ENCODE results near the gene NDUFA12.
"Not testable (repeated sequence)": the region's sequence is repeated elsewhere in the genome, so short reads cannot be mapped to it uniquely, and the experiment has no call there.

The NDUFA12 gene

DNA sequence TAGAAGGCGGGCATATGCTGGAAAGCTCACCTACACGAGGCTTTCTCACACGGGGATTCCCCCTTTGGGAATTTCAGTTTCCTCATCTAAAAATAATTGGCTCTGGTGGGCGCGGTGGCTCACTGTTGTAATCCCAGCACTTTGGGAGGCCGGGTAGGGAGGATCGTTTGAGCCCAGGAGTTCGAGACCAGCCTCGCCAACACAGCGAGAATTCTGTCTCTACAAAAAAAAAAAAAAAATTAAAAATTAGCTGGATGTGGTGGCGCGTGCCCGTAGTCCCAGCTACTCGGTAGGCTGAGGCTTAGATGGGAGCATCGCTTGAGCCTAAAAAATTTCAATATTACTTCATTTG lies 400 bp upstream of the NDUFA12 start:
- H3K9me3 ChIP-seq (ENCODE audit: control insufficient read depth in 2 of 2, low read length in 2 of 2): no peaks in the 10 kb centered on the region
- peak overlapping the region; percentile 90 to 95 for H3K9ac ChIP-seq (ENCODE audit: low read depth in 1 of 2, low read length in 2 of 2)
- peaks cover 3 to 8% of the 10 kb centered on the region in 2 donors for H3K4me1 ChIP-seq (ENCODE audit: control insufficient read depth in 2 of 2, insufficient read depth in 2 of 2, low read length in 2 of 2)
- no peaks in the 10 kb centered on the region for H3K27me3 ChIP-seq (ENCODE audit: control insufficient read depth in 2 of 2, insufficient read depth in 2 of 2, low read length in 2 of 2)
- peak overlapping the region; percentile 83 to 89 for H3K27ac ChIP-seq (ENCODE audit: low read depth in 2 of 2, low read length in 2 of 2)
- peak overlapping the region; percentile 88 to 94 for H3K4me3 ChIP-seq (ENCODE audit: low read length in 2 of 2)
- peaks cover 3 to 4% of the 10 kb centered on the region in 2 donors for H3K36me3 ChIP-seq (ENCODE audit: control insufficient read depth in 2 of 2, insufficient read depth in 2 of 2, low read length in 2 of 2)

DNA sequence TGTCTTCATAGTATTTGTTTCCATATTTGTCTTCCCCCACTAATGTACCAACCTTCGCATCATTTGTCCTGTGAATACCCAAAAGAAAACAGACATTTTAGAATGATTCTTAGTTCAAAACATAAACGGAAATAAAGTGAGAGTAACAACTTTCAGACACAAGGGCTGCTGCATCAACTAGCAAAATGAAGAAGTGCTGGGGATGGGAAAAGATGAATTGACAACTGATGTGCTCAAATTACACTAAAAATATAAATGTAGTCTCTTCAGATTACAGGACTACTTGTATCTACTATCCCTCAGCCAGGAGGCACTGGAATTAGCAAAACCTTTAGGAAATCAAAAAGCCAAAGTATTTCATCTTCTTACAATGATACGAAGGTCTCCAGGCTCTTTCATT lies 743 bp downstream of the NDUFA12 start:
- no peaks in the 10 kb centered on the region for H3K27me3 ChIP-seq (ENCODE audit: control insufficient read depth in 2 of 2, insufficient read depth in 2 of 2, low read length in 2 of 2)
- H3K9ac ChIP-seq (ENCODE audit: low read depth in 1 of 2, low read length in 2 of 2): peak overlapping the region; percentile 90 to 95
- H3K27ac ChIP-seq (ENCODE audit: low read depth in 2 of 2, low read length in 2 of 2): peak overlapping the region; percentile 83 to 89
- H3K9me3 ChIP-seq (ENCODE audit: control insufficient read depth in 2 of 2, low read length in 2 of 2): no peaks in the 10 kb centered on the region
- peak overlapping the region; percentile 88 to 94 for H3K4me3 ChIP-seq (ENCODE audit: low read length in 2 of 2)
- H3K4me1 ChIP-seq (ENCODE audit: control insufficient read depth in 2 of 2, insufficient read depth in 2 of 2, low read length in 2 of 2): peaks cover 3 to 8% of the 10 kb centered on the region in 2 donors
- H3K36me3 ChIP-seq (ENCODE audit: control insufficient read depth in 2 of 2, insufficient read depth in 2 of 2, low read length in 2 of 2): peaks cover 3 to 4% of the 10 kb centered on the region in 2 donors

DNA sequence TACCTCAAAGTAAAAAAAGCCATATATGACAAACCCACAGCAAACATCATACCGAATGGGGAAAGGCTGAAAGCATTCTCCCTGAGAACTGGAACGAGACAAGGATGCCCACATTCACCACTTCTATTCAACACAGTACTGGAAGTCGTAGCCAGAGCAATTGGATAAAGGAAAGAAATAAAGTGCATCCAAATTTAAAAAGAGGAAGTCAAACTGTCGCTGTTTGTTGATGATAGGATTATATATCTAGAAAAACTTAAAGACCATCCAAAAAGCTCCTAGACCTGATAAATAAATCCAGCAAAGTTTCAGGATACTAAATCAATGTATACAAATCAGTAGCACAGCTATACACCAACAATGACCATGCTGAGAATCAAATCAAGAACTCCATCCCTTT lies 5.2 kb downstream of the NDUFA12 start:
- H3K36me3 ChIP-seq (ENCODE audit: control insufficient read depth in 2 of 2, insufficient read depth in 2 of 2, low read length in 2 of 2): peaks cover 7 to 21% of the 10 kb centered on the region in 2 donors

DNA sequence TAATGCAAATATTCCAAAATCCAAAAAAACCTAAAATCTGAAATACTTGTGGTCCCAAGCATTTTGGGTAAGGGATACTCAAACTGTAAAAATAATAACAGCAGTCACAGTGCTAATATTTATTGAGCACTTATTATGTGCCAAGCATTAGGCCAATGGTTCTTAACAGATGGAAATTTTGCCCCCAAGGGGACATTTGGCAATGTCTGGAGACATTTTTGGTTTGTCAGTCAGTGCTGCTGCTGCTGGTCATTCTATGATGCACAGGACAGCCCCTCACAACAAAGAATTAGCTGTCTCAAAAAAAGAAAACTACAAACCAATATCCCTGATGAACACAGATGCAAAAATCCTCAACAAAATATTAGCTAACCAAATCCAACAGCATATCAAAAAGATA lies 5.8 kb downstream of the NDUFA12 start:
- H3K27ac ChIP-seq (ENCODE audit: low read depth in 2 of 2, low read length in 2 of 2): no peak overlapping the region
- H3K4me1 ChIP-seq (ENCODE audit: control insufficient read depth in 2 of 2, insufficient read depth in 2 of 2, low read length in 2 of 2): peaks cover 1 to 5% of the 10 kb centered on the region in 2 donors
- H3K4me3 ChIP-seq (ENCODE audit: low read length in 2 of 2): no peak overlapping the region
- H3K9me3 ChIP-seq (ENCODE audit: control insufficient read depth in 2 of 2, low read length in 2 of 2): no peaks in the 10 kb centered on the region
- no peak overlapping the region for H3K9ac ChIP-seq (ENCODE audit: low read depth in 1 of 2, low read length in 2 of 2)
- H3K27me3 ChIP-seq (ENCODE audit: control insufficient read depth in 2 of 2, insufficient read depth in 2 of 2, low read length in 2 of 2): no peaks in the 10 kb centered on the region
- H3K36me3 ChIP-seq (ENCODE audit: control insufficient read depth in 2 of 2, insufficient read depth in 2 of 2, low read length in 2 of 2): peaks cover 7 to 22% of the 10 kb centered on the region in 2 donors

More for the DNA sequence above, 5.2 kb downstream of the NDUFA12 start:
- Histone ChIP-seq H3K4me1 (ENCODE audit: control insufficient read depth in 2 of 2, insufficient read depth in 2 of 2, low read length in 2 of 2) (peaks cover 3 to 8% of the 10 kb centered on the region in 2 donors), H3K9ac (ENCODE audit: low read depth in 1 of 2, low read length in 2 of 2) (no peak overlapping the region), H3K27me3 (ENCODE audit: control insufficient read depth in 2 of 2, insufficient read depth in 2 of 2, low read length in 2 of 2) (no peaks in the 10 kb centered on the region), H3K4me3 (ENCODE audit: low read length in 2 of 2) (no peak overlapping the region), H3K27ac (ENCODE audit: low read depth in 2 of 2, low read length in 2 of 2) (no peak overlapping the region), H3K9me3 (ENCODE audit: control insufficient read depth in 2 of 2, low read length in 2 of 2) (no peaks in the 10 kb centered on the region)

DNA sequence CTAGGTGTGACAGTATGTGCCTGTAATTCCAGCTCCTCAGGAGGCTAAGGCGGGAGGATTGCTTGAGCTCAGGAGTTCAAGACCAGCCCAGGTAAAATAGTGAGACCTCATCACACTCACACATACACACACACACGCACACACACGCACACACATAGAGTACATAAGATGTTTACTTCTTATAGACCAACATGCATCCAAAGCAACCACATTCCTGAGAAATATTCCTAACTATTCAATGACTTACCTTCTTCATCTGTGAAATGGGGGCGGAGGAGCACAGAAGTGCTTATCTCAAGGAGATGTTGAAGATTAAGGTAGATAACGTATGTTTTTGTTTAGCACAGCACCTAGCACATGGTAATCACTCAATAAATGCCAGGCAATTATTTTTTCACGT lies 6.4 kb downstream of the NDUFA12 start:
- Histone ChIP-seq H3K4me3 (ENCODE audit: low read length in 2 of 2) (no peak overlapping the region), H3K27ac (ENCODE audit: low read depth in 2 of 2, low read length in 2 of 2) (no peak overlapping the region), H3K36me3 (ENCODE audit: control insufficient read depth in 2 of 2, insufficient read depth in 2 of 2, low read length in 2 of 2) (peaks cover 7 to 28% of the 10 kb centered on the region in 2 donors)

DNA sequence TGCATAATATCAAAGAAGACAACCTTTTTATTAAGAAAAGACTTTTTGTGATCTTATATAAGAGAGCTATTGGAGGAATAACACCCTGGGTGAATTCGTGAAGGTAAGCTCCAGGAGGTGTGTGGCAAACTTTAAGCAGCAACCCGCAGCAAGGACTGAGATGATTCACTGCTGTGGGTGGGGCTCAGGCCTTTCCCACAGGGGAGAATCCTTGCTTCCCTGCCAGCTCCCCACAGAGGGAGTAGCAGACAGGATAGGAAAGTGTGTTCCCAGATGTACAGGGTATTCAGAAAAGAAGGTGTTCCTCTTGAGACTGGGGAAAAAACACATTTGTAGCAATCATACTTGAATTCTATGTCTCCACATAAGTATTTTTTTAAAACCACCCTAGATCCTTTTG lies 9.2 kb downstream of the NDUFA12 start:
- Histone ChIP-seq H3K27me3 (ENCODE audit: control insufficient read depth in 2 of 2, insufficient read depth in 2 of 2, low read length in 2 of 2) (no peaks in the 10 kb centered on the region), H3K9me3 (ENCODE audit: control insufficient read depth in 2 of 2, low read length in 2 of 2) (no peaks in the 10 kb centered on the region), H3K27ac (ENCODE audit: low read depth in 2 of 2, low read length in 2 of 2) (no peak overlapping the region), H3K4me1 (ENCODE audit: control insufficient read depth in 2 of 2, insufficient read depth in 2 of 2, low read length in 2 of 2) (no peaks in the 10 kb centered on the region), H3K9ac (ENCODE audit: low read depth in 1 of 2, low read length in 2 of 2) (no peak overlapping the region), H3K36me3 (ENCODE audit: control insufficient read depth in 2 of 2, insufficient read depth in 2 of 2, low read length in 2 of 2) (peaks cover 11 to 26% of the 10 kb centered on the region in 2 donors), H3K4me3 (ENCODE audit: low read length in 2 of 2) (no peak overlapping the region)

More for the DNA sequence above, 6.4 kb downstream of the NDUFA12 start:
- Histone ChIP-seq H3K9ac (ENCODE audit: low read depth in 1 of 2, low read length in 2 of 2) (no peak overlapping the region), H3K9me3 (ENCODE audit: control insufficient read depth in 2 of 2, low read length in 2 of 2) (no peaks in the 10 kb centered on the region), H3K4me1 (ENCODE audit: control insufficient read depth in 2 of 2, insufficient read depth in 2 of 2, low read length in 2 of 2) (peaks cover 0 to 3% of the 10 kb centered on the region in 2 donors), H3K27me3 (ENCODE audit: control insufficient read depth in 2 of 2, insufficient read depth in 2 of 2, low read length in 2 of 2) (no peaks in the 10 kb centered on the region)

DNA sequence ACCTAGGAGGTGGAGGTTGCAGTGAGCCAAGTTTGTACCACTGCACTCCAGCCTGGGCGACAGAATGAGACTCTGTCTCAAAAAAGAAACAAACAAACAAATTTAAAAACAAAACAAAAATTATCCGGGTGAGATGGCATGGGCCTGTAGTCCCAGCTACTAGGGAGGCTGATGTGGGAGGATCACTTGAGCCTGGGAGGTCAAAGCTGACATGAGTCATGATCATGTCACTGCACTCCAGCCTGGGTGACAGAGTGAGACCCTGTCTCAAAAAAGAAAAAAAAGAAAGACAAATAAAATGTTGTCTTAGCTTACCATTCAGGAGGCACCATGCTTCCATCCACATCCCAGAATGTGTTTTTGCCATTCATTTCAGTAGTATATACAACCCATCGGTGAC lies 9.6 kb downstream of the NDUFA12 start:
- not testable (repeated sequence) for H3K27me3 ChIP-seq (ENCODE audit: control insufficient read depth in 2 of 2, insufficient read depth in 2 of 2, low read length in 2 of 2); H3K9ac ChIP-seq (ENCODE audit: low read depth in 1 of 2, low read length in 2 of 2); H3K4me3 ChIP-seq (ENCODE audit: low read length in 2 of 2); H3K4me1 ChIP-seq (ENCODE audit: control insufficient read depth in 2 of 2, insufficient read depth in 2 of 2, low read length in 2 of 2); H3K27ac ChIP-seq (ENCODE audit: low read depth in 2 of 2, low read length in 2 of 2); H3K9me3 ChIP-seq (ENCODE audit: control insufficient read depth in 2 of 2, low read length in 2 of 2)
- peaks cover 11 to 26% of the 10 kb centered on the region in 2 donors for H3K36me3 ChIP-seq (ENCODE audit: control insufficient read depth in 2 of 2, insufficient read depth in 2 of 2, low read length in 2 of 2)

DNA sequence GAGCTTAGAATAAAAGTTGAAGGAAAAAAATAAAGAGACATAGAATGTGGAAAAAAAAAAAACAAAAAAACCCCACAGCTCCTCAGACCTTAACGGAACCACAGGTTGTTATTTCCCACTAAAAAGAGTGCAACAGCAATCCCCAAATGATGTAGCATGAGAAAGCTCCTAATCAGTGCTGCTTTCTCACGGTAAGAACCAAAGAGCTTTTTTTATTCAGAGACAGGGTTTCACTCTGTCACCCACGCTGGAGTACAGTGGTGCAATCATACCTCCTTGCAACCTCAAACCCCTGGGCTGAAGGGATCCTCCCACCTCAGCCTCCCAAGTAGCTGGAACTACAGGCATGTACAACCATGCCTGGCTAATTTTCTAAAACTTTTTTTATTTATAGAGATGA lies 13.3 kb downstream of the NDUFA12 start:
- no peak overlapping the region for H3K9ac ChIP-seq (ENCODE audit: low read depth in 1 of 2, low read length in 2 of 2)
- H3K9me3 ChIP-seq (ENCODE audit: control insufficient read depth in 2 of 2, low read length in 2 of 2): no peaks in the 10 kb centered on the region
- no peak overlapping the region for H3K27ac ChIP-seq (ENCODE audit: low read depth in 2 of 2, low read length in 2 of 2)
- peaks cover 14 to 21% of the 10 kb centered on the region in 2 donors for H3K36me3 ChIP-seq (ENCODE audit: control insufficient read depth in 2 of 2, insufficient read depth in 2 of 2, low read length in 2 of 2)
- no peak overlapping the region for H3K4me3 ChIP-seq (ENCODE audit: low read length in 2 of 2)
- H3K4me1 ChIP-seq (ENCODE audit: control insufficient read depth in 2 of 2, insufficient read depth in 2 of 2, low read length in 2 of 2): no peaks in the 10 kb centered on the region
- H3K27me3 ChIP-seq (ENCODE audit: control insufficient read depth in 2 of 2, insufficient read depth in 2 of 2, low read length in 2 of 2): no peaks in the 10 kb centered on the region

DNA sequence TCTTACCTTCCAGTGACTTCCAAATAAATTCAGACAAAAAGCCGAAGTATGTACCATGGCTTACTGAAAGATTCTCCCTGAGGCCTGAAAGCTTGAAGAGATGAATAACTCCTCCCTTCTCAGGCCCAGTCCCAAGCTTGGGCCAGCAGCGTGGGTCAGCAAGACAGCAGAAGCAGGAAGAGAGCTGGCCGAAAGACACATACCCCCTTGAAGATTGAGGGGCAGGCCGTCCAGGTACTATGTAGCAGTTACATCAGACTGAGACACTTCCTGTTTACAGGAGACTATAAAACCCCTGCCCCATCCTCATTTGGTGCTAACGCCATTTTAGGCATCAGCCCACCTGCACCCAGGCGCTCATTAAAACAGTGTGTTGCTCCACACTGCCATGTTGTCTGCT lies 15.0 kb downstream of the NDUFA12 start:
- Histone ChIP-seq H3K36me3 (ENCODE audit: control insufficient read depth in 2 of 2, insufficient read depth in 2 of 2, low read length in 2 of 2) (peaks cover 14 to 16% of the 10 kb centered on the region in 2 donors), H3K4me3 (ENCODE audit: low read length in 2 of 2) (no peak overlapping the region), H3K9ac (ENCODE audit: low read depth in 1 of 2, low read length in 2 of 2) (no peak overlapping the region), H3K9me3 (ENCODE audit: control insufficient read depth in 2 of 2, low read length in 2 of 2) (no peaks in the 10 kb centered on the region), H3K27me3 (ENCODE audit: control insufficient read depth in 2 of 2, insufficient read depth in 2 of 2, low read length in 2 of 2) (no peaks in the 10 kb centered on the region), H3K27ac (ENCODE audit: low read depth in 2 of 2, low read length in 2 of 2) (no peak overlapping the region), H3K4me1 (ENCODE audit: control insufficient read depth in 2 of 2, insufficient read depth in 2 of 2, low read length in 2 of 2) (no peaks in the 10 kb centered on the region)

DNA sequence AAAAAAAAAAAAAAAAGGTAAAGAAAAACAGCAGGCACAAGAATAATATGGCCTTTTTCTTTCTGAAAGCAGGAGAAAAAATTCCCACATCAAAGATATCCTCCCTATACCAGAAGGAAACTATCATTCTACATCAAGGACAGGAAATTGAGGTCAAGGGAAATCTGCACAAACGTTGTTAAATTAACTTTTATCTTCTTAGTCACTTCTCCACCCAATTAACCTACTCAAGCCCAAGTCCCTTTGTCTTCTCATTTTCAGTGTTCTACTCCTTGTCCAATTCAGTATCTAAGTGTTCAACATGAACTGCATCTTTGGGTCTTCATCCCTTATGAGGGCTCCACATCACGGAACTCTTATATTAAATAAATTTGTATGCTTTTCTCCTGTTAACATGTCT lies 15.7 kb downstream of the NDUFA12 start:
- H3K36me3 ChIP-seq (ENCODE audit: control insufficient read depth in 2 of 2, insufficient read depth in 2 of 2, low read length in 2 of 2): peaks cover 19% of the 10 kb centered on the region in 2 donors
- no peak overlapping the region for H3K4me3 ChIP-seq (ENCODE audit: low read length in 2 of 2)
- no peaks in the 10 kb centered on the region for H3K4me1 ChIP-seq (ENCODE audit: control insufficient read depth in 2 of 2, insufficient read depth in 2 of 2, low read length in 2 of 2)
- no peaks in the 10 kb centered on the region for H3K27me3 ChIP-seq (ENCODE audit: control insufficient read depth in 2 of 2, insufficient read depth in 2 of 2, low read length in 2 of 2)
- H3K9me3 ChIP-seq (ENCODE audit: control insufficient read depth in 2 of 2, low read length in 2 of 2): no peaks in the 10 kb centered on the region
- H3K9ac ChIP-seq (ENCODE audit: low read depth in 1 of 2, low read length in 2 of 2): no peak overlapping the region
- no peak overlapping the region for H3K27ac ChIP-seq (ENCODE audit: low read depth in 2 of 2, low read length in 2 of 2)

Measured in mucosa of rectum (tissue), 2 donors.